ENCODE results near the gene MAOB. TPM values are rescaled to one million over a fixed set of nuclear protein-coding genes. Genes with fewer than 3 reads are reported as not detected.

The MAOB gene
- total and polyA plus RNA-seq, 11 donors, result 30.3 to 163 (median 91.5) TPM

GRCh38 chrX:43876680-43877079 lies 5.6 kb downstream of the MAOB start:
- Histone ChIP-seq H3K27ac (no peak overlapping the region), H3K36me3 (no peaks in the 10 kb centered on the region)
- TF ChIP-seq POLR2A (IDR thresholded peaks at IDR 0.05), result no peak
- TF ChIP-seq, protein P1, sequence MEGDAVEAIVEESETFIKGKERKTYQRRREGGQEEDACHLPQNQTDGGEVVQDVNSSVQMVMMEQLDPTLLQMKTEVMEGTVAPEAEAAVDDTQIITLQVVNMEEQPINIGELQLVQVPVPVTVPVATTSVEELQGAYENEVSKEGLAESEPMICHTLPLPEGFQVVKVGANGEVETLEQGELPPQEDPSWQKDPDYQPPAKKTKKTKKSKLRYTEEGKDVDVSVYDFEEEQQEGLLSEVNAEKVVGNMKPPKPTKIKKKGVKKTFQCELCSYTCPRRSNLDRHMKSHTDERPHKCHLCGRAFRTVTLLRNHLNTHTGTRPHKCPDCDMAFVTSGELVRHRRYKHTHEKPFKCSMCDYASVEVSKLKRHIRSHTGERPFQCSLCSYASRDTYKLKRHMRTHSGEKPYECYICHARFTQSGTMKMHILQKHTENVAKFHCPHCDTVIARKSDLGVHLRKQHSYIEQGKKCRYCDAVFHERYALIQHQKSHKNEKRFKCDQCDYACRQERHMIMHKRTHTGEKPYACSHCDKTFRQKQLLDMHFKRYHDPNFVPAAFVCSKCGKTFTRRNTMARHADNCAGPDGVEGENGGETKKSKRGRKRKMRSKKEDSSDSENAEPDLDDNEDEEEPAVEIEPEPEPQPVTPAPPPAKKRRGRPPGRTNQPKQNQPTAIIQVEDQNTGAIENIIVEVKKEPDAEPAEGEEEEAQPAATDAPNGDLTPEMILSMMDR (IDR thresholded peaks at IDR 0.05), result no peak

DNA sequence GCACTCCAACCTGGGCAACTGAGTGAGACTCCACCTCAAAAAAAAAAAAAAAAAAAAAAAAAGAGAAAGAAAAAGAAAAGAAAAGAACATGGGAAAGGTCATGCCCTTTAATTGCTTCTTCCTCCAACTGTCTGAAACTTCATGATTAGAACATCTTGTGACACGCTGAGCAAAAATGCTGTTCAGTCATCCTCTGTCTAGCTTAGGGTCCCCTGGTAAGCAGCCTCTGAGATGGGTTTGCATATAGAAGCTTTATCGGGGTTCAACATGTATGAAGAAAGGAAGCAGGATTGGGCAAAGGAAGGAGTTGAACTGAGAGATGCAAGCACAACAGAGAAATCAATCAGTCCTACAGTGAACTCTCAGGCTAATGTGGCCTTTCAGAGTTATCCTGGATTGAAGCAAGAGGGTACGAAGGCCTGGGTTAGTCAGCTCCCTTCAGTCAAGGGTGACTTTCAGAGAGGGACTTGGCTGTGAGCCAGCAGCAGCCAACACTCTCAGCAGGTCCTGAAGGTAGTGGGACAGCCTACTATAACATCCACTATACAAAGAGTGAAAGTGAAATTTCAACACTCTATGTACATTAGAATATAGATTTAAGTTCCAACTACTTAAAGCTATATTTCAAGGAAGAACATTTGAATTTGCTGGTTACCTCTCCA lies 11.4 kb downstream of the MAOB start:
- peak overlapping the region in 6 of 12 donors; percentile 2 to 63 (median 42) for H3K27ac ChIP-seq
- WGBS, 4 donors, result 75 to 83% (median 80%) methylated on average over 3 of the region's 3 CpGs
- peaks cover 0 to 25% (median 1%) of the 10 kb centered on the region in 12 donors for H3K4me1 ChIP-seq
- peaks cover 0 to 12% (median 0%) of the 10 kb centered on the region in 12 donors for H3K9me3 ChIP-seq
- H3K4me3 ChIP-seq, result no peak overlapping the region
- no peaks in the 10 kb centered on the region for H3K36me3 ChIP-seq
- peaks cover 0 to 16% (median 0%) of the 10 kb centered on the region in 9 donors for H3K27me3 ChIP-seq
- intact Hi-C loops (cut with DNase I), result no loop called here
- TF ChIP-seq, protein P1 (IDR thresholded peaks at IDR 0.05), result no peak
- no peak for TF ChIP-seq POLR2A (IDR thresholded peaks at IDR 0.05)
- peak; percentile 51 to 83 (median 78) for ATAC-seq
- peak in 4 of 5 donors; percentile 38 to 69 (median 60) for DNase-seq

More at GRCh38 chrX:43876680-43877079, 5.6 kb downstream of the MAOB start:
- intact Hi-C loops (cut with DNase I), result no loop called here
- DNase-seq (no peak), ATAC-seq (no peak)
- Histone ChIP-seq H3K4me3 (no peak overlapping the region), H3K4me1 (peaks cover 0 to 10% (median 0%) of the 10 kb centered on the region in 12 donors), H3K9me3 (peaks cover 0 to 12% (median 0%) of the 10 kb centered on the region in 12 donors), H3K27me3 (peaks cover 0 to 33% (median 0%) of the 10 kb centered on the region in 9 donors)
- 70 to 84% (median 79%) methylated on average over 3 of the region's 3 CpGs for WGBS, 4 donors

- Histone ChIP-seq H3K4me3 (no peak overlapping the region), H3K4me1 (peaks cover 0 to 25% (median 1%) of the 10 kb centered on the region in 12 donors), H3K27me3 (peaks cover 0 to 11% (median 0%) of the 10 kb centered on the region in 9 donors), H3K27ac (peak overlapping the region in 6 of 12 donors; percentile 15 to 63 (median 37)), H3K36me3 (no peaks in the 10 kb centered on the region), H3K9me3 (peaks cover 0 to 12% (median 0%) of the 10 kb centered on the region in 12 donors)
- 56 to 84% (median 75%) methylated on average over 3 of the region's 3 CpGs for WGBS, 4 donors
- TF ChIP-seq, protein P1 (IDR thresholded peaks at IDR 0.05), result no peak
- ATAC-seq (peak in 2 of 4 donors; percentile 26 to 47), DNase-seq (no peak)
- intact Hi-C loops (cut with DNase I), result no loop called here
Measured at GRCh38 chrX:43870011-43870410, 12.2 kb downstream of the MAOB start.

- TF ChIP-seq, protein P1 (IDR thresholded peaks at IDR 0.05), result no peak
- no peak for TF ChIP-seq POLR2A (IDR thresholded peaks at IDR 0.05)
- no peak overlapping the region for H3K27ac ChIP-seq
- 40% methylated on average over 6 of the region's 6 CpGs for WGBS, 4 donors
Measured at GRCh38 chrX:43868791-43869190, 13.5 kb downstream of the MAOB start.

More at GRCh38 chrX:43868791-43869190, 13.5 kb downstream of the MAOB start:
- no peak overlapping the region for H3K4me3 ChIP-seq
- no peaks in the 10 kb centered on the region for H3K36me3 ChIP-seq
- no peak for DNase-seq
- peaks cover 0 to 11% (median 0%) of the 10 kb centered on the region in 9 donors for H3K27me3 ChIP-seq
- peaks cover 0 to 12% (median 0%) of the 10 kb centered on the region in 12 donors for H3K9me3 ChIP-seq
- ATAC-seq, result no peak
- intact Hi-C loops (cut with DNase I), result no loop called here
- peaks cover 0 to 25% (median 1%) of the 10 kb centered on the region in 12 donors for H3K4me1 ChIP-seq

Data from heart left ventricle (tissue), 16 donors.